Measurements from ENCODE around the gene NPY5R.

Gene NPY5R

GRCh38 chr4:163384926-163385325, 41.2 kb downstream of the NPY5R start:
- no peak for DNase-seq (ENCODE audit: low read depth in 2 of 2)

- DNase-seq (ENCODE audit: low read depth in 2 of 2), result no peak
Measured at GRCh38 chr4:163385466-163385865, 41.8 kb downstream of the NPY5R start.

GRCh38 chr4:163391756-163392155, 48.1 kb downstream of the NPY5R start:
- no peak for DNase-seq (ENCODE audit: low read depth in 2 of 2)

- no peak for DNase-seq (ENCODE audit: low read depth in 2 of 2)
Measured at GRCh38 chr4:163392328-163392727, 48.6 kb downstream of the NPY5R start.

- no peak for DNase-seq (ENCODE audit: low read depth in 2 of 2)
Measured at GRCh38 chr4:163393471-163393870, 49.8 kb downstream of the NPY5R start.

- DNase-seq (ENCODE audit: low read depth in 2 of 2), result no peak
Measured at GRCh38 chr4:163395055-163395454, 51.4 kb downstream of the NPY5R start.

GRCh38 chr4:163395758-163396157, 52.1 kb downstream of the NPY5R start:
- DNase-seq (ENCODE audit: low read depth in 2 of 2), result no peak

GRCh38 chr4:163398238-163398637, 54.5 kb downstream of the NPY5R start:
- DNase-seq (ENCODE audit: low read depth in 2 of 2), result no peak

GRCh38 chr4:163400911-163401310, 57.2 kb downstream of the NPY5R start:
- DNase-seq (ENCODE audit: low read depth in 2 of 2), result no peak

All from stimulated activated CD8-positive, alpha-beta memory T cell treated with anti-CD3 and anti-CD28 coated beads, Interleukin-2, amount 100 ng/mL, for 48 hours (primary cell).